GM21423 (cell line): ENCODE data around the gene LETMD1.
"Not testable (repeated sequence)": the region's sequence is repeated elsewhere in the genome, so short reads cannot be mapped to it uniquely, and the experiment has no call there.

Experiments
- ATAC-seq: cut with Tn5 transposase; IDR thresholded peaks from one replicate; pipeline ENCODE4 v1.9.1; 2021; ENCODE audit warnings: mild to moderate bottlenecking, moderate library complexity; ENCODE audit not compliant: unreplicated experiment

The LETMD1 gene

GRCh38 chr12:51047655-51048540 is at the start of gene LETMD1:
TSS of gene LETMD1 (plus strand) at chr12:51048327. CDS start at chr12:51048357, 30 bp downstream.
- peak; percentile 95 for ATAC-seq

GRCh38 chr12:50999093-50999492 is 49.0 kb upstream of the LETMD1 start:
- ATAC-seq, result no peak

GRCh38 chr12:51000245-51000644 is 47.9 kb upstream of the LETMD1 start:
- no peak for ATAC-seq

GRCh38 chr12:51001799-51002198 is 46.3 kb upstream of the LETMD1 start:
- no peak for ATAC-seq

- no peak for ATAC-seq
These were observed 43.6 kb upstream of the LETMD1 start for GRCh38 chr12:51004504-51004903.

- no peak for ATAC-seq
These were observed 43.1 kb upstream of the LETMD1 start for GRCh38 chr12:51005030-51005429.

GRCh38 chr12:51005671-51006070 is 42.5 kb upstream of the LETMD1 start:
- no peak for ATAC-seq

GRCh38 chr12:51008329-51009055 is 39.6 kb upstream of the LETMD1 start:
- no peak for ATAC-seq

GRCh38 chr12:51009056-51009440 is 39.1 kb upstream of the LETMD1 start:
- ATAC-seq, result no peak

GRCh38 chr12:51011955-51012354 is 36.2 kb upstream of the LETMD1 start:
- no peak for ATAC-seq

- ATAC-seq, result no peak
These were observed 35.4 kb upstream of the LETMD1 start for GRCh38 chr12:51012570-51013236.

GRCh38 chr12:51013441-51013840 is 34.7 kb upstream of the LETMD1 start:
- ATAC-seq, result no peak

- ATAC-seq, result not testable (repeated sequence)
These were observed 33.7 kb upstream of the LETMD1 start for GRCh38 chr12:51014467-51014866.

- ATAC-seq, result no peak
These were observed 30.7 kb upstream of the LETMD1 start for GRCh38 chr12:51017452-51017851.

- no peak for ATAC-seq
These were observed 29.2 kb upstream of the LETMD1 start for GRCh38 chr12:51018956-51019355.

- ATAC-seq, result no peak
These were observed 28.2 kb upstream of the LETMD1 start for GRCh38 chr12:51019927-51020326.

GRCh38 chr12:51020448-51021182 is 27.5 kb upstream of the LETMD1 start:
- ATAC-seq, result no peak

- ATAC-seq, result no peak
These were observed 26.4 kb upstream of the LETMD1 start for GRCh38 chr12:51021694-51022093.

- ATAC-seq, result no peak
These were observed 24.3 kb upstream of the LETMD1 start for GRCh38 chr12:51023625-51024382.

- ATAC-seq, result no peak
These were observed 22.7 kb upstream of the LETMD1 start for GRCh38 chr12:51025338-51025835.
